A549 treated with AZD9567 at 1 μM for 4 hours (cell line): ENCODE data around the gene CCNH. TPM values are rescaled to one million over a fixed set of nuclear protein-coding genes. Genes with fewer than 3 reads are reported as not detected.

Experiments used
- total RNA-seq: library from RNA; stranded (reverse); fragments of 200-300 nt; extraction: Qiagen RNA extraction; gene quantifications from 5 replicates; pipeline ENCODE4 v1.2.3, GENCODE V29; 2022; ENCODE audit not compliant: insufficient read depth

CCNH gene
- 38.7 to 77.7 TPM (median 40.4 TPM) in 5 replicates for total RNA-seq

DNA sequence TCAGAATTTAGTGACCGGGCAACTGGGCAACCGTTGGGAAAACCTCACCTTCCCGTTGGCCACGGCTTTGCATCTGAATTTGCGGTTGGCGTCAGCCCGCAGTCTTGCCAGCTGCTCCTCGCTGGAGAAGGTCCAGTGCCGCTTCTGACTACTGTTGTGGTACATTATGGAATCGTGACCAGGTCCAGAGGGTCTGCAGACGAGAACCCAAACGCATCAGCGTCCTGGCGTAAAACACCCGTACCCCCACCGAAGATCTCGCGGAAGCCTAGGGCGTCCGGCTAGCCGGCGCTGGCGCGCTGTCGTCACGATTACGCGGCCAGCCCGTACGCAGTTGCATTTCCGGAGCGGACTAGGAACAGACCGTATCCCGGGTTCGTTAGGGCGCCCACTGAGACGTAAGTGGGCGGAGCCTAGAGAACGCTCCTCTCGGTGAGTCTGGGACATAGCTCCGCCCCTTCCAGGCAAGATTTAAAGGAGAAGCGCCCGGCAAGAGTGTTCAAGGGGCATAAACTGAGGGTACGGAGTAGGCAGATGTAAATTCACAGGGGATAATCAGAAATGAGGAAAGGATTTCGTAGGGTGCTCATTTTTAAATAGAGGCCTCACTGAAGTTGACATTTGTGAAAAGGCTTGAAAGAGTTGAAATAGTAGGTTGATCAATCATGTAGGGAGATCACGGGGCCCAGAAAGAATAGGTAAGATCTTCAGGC, at the start of gene CCNH:
Gene CCNH (minus strand): TSS at position 301 of the 713 bp plus-strand sequence. CDS start 136 bp downstream, at position 165.

Other genes with a start within 250 kb of the CCNH start
- gene RASA1, start 145.0 kb downstream of the CCNH start, total RNA-seq = 17.3 to 27.1 TPM (median 22.6 TPM) in 5 replicates